ENCODE results near the gene RIMS3.

- no peak for TF ChIP-seq CTCF (IDR thresholded peaks at IDR 0.05)
- TF ChIP-seq EZH2 (IDR thresholded peaks at IDR 0.05), result no peak
- no peak for TF ChIP-seq EZH2phosphoT487 (IDR thresholded peaks at IDR 0.05)
Observed at GRCh38 chr1:40649592-40649930, 15.9 kb downstream of the RIMS3 start.
